MM.1S (cell line): ENCODE data around the gene LRRC49.

Experiments used
- DNase-seq: peaks from one replicate; pipeline ENCODE4 v3.0.0-alpha.2; 2015
- H2AFZ ChIP-seq: fragments of 300-600 bp; sonication (generic); 2 replicates; pipeline ENCODE4 v1.6.0; 2016; ENCODE audit warnings: antibody characterized with exemption, low read length
- H3F3A ChIP-seq: fragments of 300-600 bp; sonication (generic); 2 replicates; pipeline ENCODE4 v1.6.1; 2016; ENCODE audit warnings: mild to moderate bottlenecking, antibody characterized with exemption, low read length, moderate library complexity, mixed read lengths; ENCODE audit not compliant: insufficient read depth
- H3K27ac ChIP-seq: fragments of 300-600 bp; sonication (generic); 2 replicates; pipeline ENCODE4 v1.5.1; 2016; ENCODE audit warnings: mild to moderate bottlenecking, low read length
- H3K27me3 ChIP-seq: fragments of 300-600 bp; sonication (generic); replicated peaks from 2 replicates; pipeline ENCODE4 v1.6.0; 2016; ENCODE audit warnings: low read length; ENCODE audit not compliant: insufficient read depth
- H3K36me3 ChIP-seq: fragments of 300-600 bp; sonication (generic); replicated peaks from 2 replicates; pipeline ENCODE4 v1.6.1; 2016; ENCODE audit warnings: mild to moderate bottlenecking, low read length, mixed read lengths; ENCODE audit not compliant: insufficient read depth
- H3K4me1 ChIP-seq: fragments of 300-600 bp; sonication (generic); 2 replicates; pipeline ENCODE4 v1.6.1; 2016; ENCODE audit warnings: low read length, mixed read lengths
- H3K4me2 ChIP-seq: fragments of 300-600 bp; sonication (generic); 2 replicates; pipeline ENCODE4 v1.6.0; 2016; ENCODE audit warnings: low read depth, low read length
- H3K4me3 ChIP-seq: fragments of 300-600 bp; sonication (generic); 2 replicates; pipeline ENCODE4 v1.5.1; 2016; ENCODE audit warnings: low read length, mixed read lengths
- H3K79me2 ChIP-seq: fragments of 300-600 bp; sonication (generic); 2 replicates; pipeline ENCODE4 v1.6.1; 2016; ENCODE audit warnings: mixed run types, low read length, mixed read lengths
- H3K9ac ChIP-seq: fragments of 300-600 bp; sonication (generic); 2 replicates; pipeline ENCODE4 v1.6.1; 2016; ENCODE audit warnings: low read length, mixed read lengths
- H3K9me2 ChIP-seq: fragments of 300-600 bp; sonication (generic); replicated peaks from 2 replicates; pipeline ENCODE4 v1.6.1; 2016; ENCODE audit warnings: mild to moderate bottlenecking, low read length, mixed read lengths; ENCODE audit not compliant: insufficient read depth
- H3K9me3 ChIP-seq: fragments of 300-600 bp; sonication (generic); replicated peaks from 2 replicates; pipeline ENCODE4 v1.6.1; 2016; ENCODE audit warnings: mild to moderate bottlenecking, low read length, mixed read lengths; ENCODE audit not compliant: insufficient read depth
- H4K20me1 ChIP-seq: fragments of 300-600 bp; sonication (generic); 2 replicates; pipeline ENCODE4 v1.6.1; 2016; ENCODE audit warnings: mild to moderate bottlenecking, low read length, moderate library complexity, mixed read lengths; ENCODE audit not compliant: insufficient read depth
- EZH2 ChIP-seq: fragments of 300-600 bp; sonication (generic); optimal IDR thresholded peaks from 2 replicates; pipeline ENCODE3; 2017; ENCODE audit warnings: low read depth, mild to moderate bottlenecking, antibody characterized with exemption, low read length, mixed read lengths
- EZH2phosphoT487 ChIP-seq: fragments of 300-600 bp; sonication (generic); IDR thresholded peaks from 2 replicates; pipeline ENCODE4 v1.6.1; 2018; ENCODE audit warnings: antibody characterized with exemption, low read length
- TF ChIP-seq, protein P1 (sequence below): fragments of 300-600 bp; sonication (generic); IDR thresholded peaks from 2 replicates; pipeline ENCODE4 v1.5.1; 2016; ENCODE audit warnings: antibody characterized with exemption, low read length, mixed read lengths

The LRRC49 gene

GRCh38 chr15:71098920-71099319 lies 206.3 kb downstream of the LRRC49 start:
- H3K9me3 ChIP-seq: no peaks in the 10 kb centered on the region
- H3K36me3 ChIP-seq: no peaks in the 10 kb centered on the region
- H4K20me1 ChIP-seq: no peaks in the 10 kb centered on the region
- H3F3A ChIP-seq: no peaks in the 10 kb centered on the region
- TF ChIP-seq, protein P1, sequence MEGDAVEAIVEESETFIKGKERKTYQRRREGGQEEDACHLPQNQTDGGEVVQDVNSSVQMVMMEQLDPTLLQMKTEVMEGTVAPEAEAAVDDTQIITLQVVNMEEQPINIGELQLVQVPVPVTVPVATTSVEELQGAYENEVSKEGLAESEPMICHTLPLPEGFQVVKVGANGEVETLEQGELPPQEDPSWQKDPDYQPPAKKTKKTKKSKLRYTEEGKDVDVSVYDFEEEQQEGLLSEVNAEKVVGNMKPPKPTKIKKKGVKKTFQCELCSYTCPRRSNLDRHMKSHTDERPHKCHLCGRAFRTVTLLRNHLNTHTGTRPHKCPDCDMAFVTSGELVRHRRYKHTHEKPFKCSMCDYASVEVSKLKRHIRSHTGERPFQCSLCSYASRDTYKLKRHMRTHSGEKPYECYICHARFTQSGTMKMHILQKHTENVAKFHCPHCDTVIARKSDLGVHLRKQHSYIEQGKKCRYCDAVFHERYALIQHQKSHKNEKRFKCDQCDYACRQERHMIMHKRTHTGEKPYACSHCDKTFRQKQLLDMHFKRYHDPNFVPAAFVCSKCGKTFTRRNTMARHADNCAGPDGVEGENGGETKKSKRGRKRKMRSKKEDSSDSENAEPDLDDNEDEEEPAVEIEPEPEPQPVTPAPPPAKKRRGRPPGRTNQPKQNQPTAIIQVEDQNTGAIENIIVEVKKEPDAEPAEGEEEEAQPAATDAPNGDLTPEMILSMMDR: no peak
- no peak for TF ChIP-seq EZH2phosphoT487
- no peak for TF ChIP-seq EZH2
- H3K4me3 ChIP-seq: no peak overlapping the region
- no peaks in the 10 kb centered on the region for H3K27me3 ChIP-seq
- no peak overlapping the region for H3K4me2 ChIP-seq
- H2AFZ ChIP-seq: no peak overlapping the region
- peaks cover 12% of the 10 kb centered on the region for H3K4me1 ChIP-seq
- H3K27ac ChIP-seq: no peak overlapping the region
- H3K9me2 ChIP-seq: no peaks in the 10 kb centered on the region
- no peak overlapping the region for H3K9ac ChIP-seq
- no peaks in the 10 kb centered on the region for H3K79me2 ChIP-seq
- no peak for DNase-seq
